Subcutaneous adipose tissue (tissue), 4 donors: Measurements from ENCODE around the gene KAZN. TPM values are rescaled to one million over a fixed set of nuclear protein-coding genes. Genes with fewer than 3 reads are reported as not detected.

Source experiments
- total RNA-seq, 4 donors: library from RNA; depleted of rRNA; stranded (reverse); fragments of >200 nt; gene quantifications; one replicate each; pipeline ENCODE4 v1.1.0, GENCODE V29; 2016
- TF ChIP-seq, protein P1 (sequence below): fragments of 450-650 bp; IDR thresholded peaks from one replicate; pipeline ENCODE4 v1.5.1; 2016; ENCODE audit warnings: low read depth, mild to moderate bottlenecking, control low read depth, antibody characterized with exemption, moderate library complexity

The KAZN gene
- total RNA-seq, 4 donors from 2014 or later = 7.5 to 22.2 (median 10.4) TPM

DNA sequence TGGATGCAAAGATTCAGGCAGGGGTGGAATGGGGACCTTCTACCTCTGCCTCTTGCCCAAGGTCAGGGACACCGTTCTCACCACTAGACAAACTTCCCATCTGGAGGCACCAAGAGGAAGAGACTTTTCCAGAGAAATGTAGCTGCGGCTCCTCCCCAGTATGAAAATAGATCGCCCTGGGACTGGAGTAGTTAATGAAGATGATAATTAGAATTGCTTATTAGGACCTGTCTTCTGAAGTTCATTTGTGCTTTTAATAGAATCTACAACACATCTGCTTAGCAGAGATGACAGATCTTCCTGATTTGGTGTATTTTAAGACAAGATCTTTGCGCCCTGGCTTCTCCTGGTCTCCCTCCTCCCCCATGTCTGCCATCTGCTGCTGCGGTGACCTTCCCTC, 266.6 kb downstream of the KAZN start:
- TF ChIP-seq, protein P1, sequence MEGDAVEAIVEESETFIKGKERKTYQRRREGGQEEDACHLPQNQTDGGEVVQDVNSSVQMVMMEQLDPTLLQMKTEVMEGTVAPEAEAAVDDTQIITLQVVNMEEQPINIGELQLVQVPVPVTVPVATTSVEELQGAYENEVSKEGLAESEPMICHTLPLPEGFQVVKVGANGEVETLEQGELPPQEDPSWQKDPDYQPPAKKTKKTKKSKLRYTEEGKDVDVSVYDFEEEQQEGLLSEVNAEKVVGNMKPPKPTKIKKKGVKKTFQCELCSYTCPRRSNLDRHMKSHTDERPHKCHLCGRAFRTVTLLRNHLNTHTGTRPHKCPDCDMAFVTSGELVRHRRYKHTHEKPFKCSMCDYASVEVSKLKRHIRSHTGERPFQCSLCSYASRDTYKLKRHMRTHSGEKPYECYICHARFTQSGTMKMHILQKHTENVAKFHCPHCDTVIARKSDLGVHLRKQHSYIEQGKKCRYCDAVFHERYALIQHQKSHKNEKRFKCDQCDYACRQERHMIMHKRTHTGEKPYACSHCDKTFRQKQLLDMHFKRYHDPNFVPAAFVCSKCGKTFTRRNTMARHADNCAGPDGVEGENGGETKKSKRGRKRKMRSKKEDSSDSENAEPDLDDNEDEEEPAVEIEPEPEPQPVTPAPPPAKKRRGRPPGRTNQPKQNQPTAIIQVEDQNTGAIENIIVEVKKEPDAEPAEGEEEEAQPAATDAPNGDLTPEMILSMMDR = no peak

DNA sequence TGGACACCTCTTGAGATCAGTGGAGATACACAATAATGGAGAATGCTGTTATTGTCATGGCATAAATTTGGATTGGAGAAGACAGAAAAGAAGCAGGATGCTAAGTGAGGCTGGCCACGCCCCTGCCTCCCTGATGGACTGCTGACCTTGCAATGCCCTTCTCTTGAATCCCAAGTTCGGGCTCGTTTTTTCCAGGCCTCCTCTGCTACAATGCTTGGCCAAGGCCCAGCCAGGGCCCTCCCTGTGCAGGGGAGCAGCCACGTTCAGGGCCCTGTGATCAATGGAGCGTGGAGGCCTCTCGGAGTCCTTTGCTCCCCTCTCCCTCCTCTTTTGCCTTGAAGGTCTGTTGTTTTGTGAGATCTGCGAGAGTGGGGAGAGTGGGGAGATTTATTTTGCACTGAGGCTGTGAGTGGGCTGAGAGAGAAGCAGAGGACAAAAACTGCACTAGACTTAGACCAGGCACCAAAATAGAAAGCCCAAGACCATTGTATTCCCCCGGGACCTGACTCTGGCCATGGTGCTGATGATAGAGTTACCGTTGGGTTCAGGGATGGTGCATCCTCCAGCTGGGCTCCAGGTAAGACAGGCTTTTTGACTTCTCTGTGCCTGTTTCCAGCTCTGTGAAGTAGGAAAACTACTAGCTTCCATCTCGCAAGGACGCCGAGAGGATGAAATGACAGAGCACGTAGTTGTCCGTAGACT, 268.6 kb downstream of the KAZN start:
- TF ChIP-seq, protein P1 = no peak

DNA sequence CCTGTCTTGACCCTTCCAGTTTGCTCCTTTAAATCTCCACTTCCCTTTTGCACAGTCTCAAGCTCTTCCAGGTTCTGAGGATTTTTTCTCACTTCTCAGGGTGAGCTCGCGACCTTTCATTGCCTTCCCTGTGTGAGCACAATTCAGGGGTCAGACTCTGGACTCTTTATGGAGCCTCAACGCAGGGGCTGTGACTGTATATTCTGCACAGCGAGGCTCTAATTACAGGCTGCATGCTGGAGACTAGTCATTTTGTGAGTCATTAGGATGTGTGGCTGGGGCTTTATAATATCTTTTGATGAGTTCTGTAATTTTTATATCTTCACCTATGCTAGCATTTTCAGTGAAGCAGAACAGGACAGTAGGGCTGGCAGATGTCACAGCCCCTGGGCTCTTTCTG, 270.7 kb downstream of the KAZN start:
- TF ChIP-seq, protein P1 = no peak

DNA sequence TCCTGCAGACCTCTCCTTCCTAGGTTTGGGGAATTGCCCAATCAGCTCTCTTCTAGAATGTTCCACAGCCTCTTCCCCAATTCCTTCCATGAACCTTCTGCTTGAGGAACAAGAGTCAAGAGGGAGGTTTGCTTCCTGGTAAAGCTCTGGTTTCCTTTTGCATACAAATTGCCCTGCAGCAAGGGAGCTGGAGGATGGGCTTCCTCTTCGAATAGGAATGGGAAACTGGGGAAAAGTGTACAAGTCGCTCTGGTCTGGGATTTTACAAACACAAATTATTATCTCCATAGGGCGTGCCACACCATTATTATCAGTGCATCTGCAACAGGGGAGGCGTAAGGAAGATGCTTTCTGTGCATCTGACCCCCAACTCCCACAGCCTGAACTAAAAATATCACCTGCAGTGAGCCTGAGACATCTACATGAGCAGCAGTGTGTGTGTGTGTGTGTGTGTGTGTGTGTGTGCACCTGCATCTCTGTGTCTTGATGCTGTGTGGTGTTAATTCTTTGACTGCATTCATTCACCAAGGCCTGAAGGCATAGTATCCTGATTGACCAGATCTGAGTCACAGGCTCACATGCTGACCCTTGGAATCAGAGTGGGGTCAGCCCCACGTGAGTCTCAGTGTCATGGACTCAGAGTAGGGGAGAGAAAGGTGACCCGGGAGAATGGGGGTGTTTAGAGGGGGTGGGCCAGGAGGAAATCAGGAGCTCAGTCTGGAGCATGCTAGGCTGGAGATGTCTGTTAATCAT, 272.9 kb downstream of the KAZN start:
- TF ChIP-seq, protein P1 = no peak

DNA sequence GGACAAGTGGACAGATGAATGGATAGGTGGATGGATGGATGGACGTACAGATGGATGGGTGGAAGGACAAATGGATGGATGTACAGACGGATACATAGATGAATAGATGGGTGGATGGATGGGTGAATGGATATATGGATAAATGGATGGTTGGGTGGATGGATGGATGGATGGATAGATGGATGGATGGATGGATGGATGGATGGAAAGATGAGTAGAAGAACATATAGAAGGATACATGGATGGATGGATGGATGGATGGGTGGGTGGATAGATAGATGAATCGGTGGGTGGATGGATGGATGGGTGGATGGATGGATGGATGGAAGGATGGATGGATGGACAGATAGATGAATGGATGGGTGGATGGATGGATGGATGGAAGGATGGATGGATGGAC, 274.3 kb downstream of the KAZN start:
- TF ChIP-seq, protein P1 = no peak

DNA sequence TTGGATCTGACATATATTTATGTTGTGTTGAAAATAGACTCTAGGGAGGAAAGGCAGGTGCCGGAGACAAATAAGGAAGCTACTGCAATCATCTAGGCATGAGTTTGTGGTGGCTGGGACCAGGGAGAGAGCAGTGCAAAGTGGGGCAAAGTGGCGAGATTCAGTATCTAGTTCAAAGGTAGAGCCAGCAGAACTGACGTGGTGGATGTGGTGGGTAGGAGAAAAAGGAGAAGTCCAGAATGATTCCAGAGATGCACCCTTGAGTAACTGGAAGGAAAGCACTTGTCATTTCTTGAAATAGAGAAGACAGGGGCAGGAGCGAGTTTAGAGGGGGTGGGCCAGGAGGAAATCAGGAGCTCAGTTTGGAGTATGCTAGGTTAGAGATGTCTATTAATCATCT, 275.2 kb downstream of the KAZN start:
- TF ChIP-seq, protein P1 = no peak

DNA sequence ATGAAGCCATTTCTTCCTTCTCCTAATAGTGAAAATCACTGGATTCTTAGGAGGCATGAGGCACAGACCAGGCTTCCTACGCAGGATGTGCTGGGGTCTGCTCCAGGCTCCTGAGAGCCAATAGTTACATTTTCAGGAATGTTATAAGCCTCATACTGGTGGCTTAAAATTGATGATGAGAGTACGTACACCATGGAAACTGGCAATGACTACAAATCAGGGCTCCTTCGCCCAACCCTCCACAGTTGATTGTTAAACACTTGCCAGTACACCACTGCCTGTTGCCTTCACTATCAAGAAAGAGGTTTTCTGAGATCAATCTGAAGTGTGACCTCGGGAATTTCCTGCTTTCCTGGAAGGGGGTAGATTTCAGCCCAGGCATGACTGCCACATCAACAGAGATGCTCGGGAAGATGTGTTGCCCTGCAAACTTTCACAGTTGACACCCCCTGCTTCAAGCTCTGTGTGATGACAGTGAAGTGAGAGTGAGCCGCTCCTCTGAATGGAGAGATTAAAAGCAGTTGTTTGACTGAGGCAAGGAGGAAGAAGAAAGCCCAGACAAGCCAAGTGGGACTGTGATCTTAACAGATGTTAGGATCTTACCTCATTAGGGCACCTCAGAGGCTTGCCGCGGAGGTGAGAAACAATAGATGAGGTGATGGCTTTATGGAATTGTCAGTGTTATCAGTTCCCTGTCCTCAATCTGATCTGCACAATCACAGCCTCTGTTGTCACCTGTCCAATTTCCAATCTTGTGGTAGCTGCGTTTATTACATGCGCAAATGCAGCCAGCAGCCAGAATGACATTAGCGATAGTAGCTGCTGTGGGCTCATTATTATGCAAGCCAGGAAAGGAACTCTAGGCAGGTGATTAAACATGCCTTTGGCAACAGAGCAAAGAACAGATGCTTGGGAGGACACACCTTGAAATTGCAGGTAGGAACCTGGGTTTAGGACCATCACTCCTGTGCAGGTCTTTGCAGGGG, 277.3 kb downstream of the KAZN start:
- TF ChIP-seq, protein P1 = no peak
